NCI-H2029 (cell line): Measurements from ENCODE around the gene SMAGP.

Experiments used
- DNase-seq: peaks from one replicate; lab custom pipeline; 2025; lab: John Stamatoyannopoulos, UW

The SMAGP gene

DNA sequence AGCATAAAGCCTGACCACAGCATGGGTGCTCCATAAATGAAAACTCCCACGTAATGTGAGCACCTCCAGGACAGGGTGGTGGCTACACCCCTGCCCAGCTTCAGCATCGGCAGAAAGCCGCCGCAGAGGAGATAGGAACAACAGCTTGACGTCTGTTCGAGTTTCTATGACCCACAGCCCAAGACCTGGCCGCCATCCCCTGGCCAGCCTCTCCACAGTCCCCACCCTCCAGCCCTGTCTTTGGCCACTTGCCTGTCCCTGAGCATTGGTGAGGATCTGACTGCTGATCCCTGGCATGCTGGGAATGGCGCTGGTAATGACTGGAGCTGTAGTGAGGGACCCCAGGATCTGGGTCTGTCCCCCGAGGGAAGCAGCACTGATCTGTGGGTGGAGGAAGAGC lies 73.7 kb downstream of the SMAGP start:
- DNase-seq: no peak

DNA sequence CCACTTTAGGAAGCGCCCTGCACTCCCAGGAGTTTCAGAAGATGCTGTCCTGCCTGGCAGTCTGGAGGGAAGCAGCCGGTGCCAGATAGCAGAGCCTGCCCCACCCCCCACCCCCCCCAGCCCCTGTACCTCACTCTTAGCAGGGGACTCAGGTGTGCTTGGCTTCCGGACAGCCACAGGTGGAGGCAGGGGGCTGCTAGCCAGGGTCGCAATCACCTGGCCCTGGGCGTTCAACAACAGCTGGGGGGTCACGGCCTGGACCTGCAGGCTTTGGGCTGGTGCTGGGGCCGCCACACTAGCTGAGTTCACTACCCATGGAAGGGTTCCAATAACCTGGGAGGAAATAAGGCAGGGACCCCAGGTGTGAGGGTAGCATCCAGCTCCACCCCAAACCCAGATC lies 74.4 kb downstream of the SMAGP start:
- no peak for DNase-seq
